Measurements from ENCODE around the gene AKR7A2.
A peak's percentile ranks its signal among the peaks of the same experiment; 100 is the strongest.

The AKR7A2 gene

DNA sequence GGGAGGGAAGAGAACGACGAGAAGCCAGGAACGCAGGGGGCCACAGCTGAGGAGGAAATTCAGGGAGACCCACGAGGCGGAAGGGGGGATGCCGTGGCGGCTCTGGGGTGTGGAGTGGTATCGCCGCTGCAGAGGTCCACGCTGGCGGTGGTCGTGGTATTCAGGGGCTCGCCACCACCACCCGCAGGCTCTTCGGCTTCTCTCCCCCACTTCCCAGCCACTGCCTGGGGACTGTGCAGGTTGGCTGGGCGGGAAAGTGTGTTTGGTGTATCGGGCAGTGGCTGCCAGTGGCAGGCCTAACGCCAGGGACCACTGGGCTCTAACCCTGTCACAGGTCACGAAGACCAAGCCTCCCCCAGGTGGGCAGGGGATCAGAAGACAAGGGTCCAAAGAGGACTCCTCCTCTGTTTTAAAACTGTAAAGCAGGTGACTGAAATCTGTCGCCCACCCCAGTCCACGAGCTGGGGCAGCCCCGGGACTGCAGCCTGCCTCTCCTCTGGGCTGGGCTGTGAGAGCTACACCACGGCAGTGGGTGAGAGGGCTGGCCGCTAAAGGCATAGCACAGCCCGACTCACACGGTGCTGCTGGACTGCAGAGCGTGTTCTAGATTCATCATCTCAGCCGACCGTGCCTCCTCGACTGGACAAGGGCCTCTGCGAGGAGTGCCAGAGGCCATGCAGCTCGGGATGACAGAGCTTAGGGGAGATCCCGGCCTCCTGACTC lies 31.1 kb upstream of the AKR7A2 start:
- DNase-seq: no peak

DNA sequence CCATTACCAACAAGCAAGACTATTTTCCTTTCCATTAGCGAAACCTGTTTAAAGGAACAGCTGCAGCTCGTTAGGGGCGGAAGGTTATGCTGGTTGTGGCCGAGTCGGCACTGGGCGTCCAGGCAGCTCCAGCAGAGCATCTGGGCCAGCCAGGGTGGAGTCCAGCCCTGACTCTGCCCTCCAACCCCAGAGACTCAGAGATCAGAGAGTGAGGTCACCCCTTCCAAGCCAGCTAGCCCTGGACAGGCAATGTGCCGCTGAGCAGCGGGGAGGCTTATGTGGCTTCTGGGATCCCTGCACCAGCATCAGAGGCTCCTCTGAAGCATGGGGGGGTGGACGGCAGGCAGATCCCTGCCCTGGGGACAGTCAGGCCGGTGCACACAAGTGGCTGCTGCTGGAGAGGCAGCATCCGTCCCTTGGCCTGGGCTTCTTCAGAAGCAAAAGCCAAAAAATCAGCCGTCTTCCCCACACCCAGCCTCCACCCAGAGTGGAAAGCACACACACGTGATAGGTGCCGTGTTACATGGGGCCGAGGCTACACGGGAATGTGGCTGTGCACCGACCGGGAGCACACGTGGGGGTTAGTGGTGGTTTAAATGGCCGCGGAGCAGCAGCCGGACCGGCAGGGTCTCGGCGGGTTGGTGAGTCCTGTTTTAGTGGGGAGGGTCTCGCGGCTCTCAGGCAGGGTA lies 30.3 kb upstream of the AKR7A2 start:
- no peak for DNase-seq

DNA sequence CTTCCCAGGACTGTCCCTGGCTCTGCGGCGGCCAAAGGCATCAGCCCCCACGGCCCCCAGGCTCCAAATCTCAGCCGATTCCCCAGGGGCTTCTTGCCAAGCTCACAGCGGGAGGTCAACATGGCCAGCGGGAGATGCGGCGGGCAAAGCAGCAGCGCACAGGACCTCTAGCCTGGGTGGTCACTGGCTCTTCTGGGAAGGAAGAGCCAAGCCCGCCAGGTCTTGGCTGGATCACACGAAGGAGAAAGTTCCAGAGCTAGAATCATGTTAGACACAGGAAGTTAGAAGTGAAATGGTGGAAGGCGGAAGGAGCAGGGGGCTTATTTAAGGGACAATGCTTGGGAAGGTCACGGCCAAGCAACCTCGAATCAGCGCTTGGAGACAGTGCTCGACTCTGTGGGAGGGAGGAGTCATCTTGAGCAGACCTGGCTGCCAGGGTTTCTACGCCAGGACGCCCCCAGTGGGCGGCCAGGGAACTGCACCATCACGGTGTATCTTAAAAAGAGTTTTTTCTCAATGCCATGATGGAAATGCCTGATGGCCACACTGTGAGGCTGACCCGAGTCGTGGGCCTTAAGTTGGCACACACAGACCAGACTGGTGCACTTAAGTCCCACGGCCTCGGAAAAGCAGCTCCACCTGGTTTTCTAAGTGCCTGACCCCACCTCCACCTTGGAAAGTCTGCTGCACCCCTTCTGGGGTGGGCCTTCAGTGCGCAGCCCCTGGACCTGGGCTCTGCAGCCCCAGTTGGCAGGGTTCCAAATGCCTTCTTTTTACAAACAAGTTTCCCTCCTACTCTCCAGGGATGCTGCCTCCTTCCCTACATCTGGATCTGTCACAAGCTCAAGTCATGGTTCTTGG lies 29.5 kb upstream of the AKR7A2 start:
- DNase-seq: peak; percentile 56

DNA sequence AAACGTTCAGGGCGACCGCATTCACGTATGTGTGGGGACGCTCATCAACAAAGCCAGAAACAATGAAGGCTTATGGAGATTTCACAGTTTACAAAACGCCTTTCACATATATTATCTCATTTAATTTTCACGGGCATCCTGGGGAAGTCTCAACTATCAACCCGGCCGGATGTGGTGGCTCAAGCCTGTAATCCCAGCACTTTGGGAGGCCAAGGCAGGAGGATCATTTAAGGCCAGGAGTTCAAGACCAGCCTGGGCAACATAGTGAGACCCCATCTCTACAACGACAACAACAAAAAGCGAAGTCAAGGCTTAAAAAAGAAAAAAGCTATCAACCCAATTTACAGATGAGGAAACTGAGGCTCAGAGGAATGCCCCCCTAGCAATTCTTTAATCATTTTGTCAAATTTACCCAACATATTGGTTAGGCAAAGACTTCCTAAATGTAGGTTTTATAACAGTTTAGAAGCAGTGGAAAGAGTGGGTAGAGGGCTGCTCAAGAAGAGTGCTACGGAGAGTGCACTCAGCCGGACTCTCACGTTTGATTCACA lies 28.5 kb upstream of the AKR7A2 start:
- DNase-seq: no peak

DNA sequence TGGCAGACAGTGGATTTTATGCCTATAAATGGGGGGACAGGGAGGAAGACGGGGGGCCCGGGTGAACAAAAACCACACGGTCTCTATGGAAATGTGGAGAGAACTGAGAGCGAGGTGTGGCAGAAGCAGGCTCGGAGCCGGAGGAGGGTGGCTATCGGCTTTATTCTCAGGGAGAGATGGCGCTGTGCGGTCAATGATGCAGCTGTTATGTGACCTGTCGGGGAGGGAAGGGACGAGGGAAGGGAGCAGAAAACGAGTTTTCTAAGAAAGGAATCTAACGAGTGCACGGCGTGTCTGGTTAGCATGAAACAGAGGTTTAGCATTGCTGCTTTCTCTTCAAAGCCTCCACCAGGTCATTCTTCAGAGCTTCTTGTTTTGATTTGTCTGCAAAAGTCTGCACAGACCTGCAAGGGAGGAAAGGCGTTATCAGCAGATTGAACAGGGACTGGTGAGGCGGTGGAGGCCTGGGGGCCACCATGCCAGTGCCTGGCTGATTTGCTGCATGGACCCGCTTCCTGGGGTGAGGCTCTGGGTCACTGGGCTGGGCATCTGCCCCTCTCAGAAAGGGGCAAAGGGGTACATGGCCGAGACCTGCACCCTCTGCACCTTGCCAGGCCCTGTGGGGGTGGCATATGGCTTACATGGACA lies 27.4 kb upstream of the AKR7A2 start:
- no peak for DNase-seq

DNA sequence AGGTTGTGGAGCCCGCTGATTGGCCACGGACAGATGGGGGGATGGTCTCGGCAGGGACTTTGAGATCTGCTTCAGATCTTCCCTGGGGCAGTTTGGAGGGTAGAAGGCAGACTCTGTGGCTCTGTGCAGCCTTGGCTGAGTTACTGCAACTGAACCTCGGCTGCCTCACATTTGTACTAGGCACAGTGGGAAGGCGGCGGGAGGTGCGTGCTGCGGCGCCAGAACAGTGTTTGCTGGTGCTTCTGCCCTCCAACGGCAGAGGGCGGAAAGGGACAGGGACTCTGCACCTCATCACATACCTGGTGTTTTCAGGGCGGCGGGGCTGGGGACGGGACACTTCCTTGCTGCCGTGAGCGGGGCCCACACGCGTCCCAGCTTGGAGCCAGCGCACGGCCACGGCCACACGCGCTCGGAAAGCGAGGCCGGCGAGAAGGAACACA lies 26.4 kb upstream of the AKR7A2 start:
- DNase-seq: no peak

DNA sequence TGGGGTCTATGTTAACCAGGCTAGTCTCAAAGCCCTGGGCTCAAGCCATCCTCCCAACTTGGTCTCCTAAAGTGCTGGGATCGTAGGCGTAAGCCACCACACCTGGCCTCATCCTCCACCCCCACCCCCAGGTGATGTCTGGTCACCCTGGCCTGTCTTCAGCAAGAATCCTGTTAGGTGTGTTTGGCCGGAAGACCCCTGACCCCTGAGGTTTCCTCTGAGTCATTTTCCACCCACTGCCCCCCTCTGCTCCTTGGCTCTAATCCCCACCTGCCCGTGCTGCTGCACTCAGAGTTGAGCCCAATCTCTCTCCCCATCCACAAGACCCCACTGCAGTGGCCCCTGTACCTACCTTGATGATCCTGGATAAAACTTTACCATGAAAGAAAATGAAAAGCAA lies 25.3 kb upstream of the AKR7A2 start:
- DNase-seq: no peak

DNA sequence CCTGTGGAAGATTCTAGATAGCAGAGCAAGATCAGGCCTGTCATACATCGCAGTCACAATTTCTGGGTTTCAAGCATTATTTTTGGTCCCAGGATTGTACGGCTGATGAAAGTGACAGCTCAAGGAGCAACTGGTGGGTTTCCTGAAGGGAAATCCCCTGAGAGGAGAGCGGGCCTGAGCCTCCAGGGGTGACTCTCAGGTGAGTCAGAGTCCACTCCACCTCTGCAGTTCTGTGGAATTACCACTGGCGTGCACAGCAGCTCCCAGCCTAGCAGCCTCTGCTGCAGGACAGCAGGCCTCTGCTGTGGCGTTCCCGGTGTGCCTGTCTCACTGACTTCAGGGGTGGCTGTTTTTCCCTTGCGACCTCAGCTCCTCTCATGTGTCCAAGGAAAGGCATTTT lies 24.6 kb upstream of the AKR7A2 start:
- DNase-seq: peak; percentile 4

DNA sequence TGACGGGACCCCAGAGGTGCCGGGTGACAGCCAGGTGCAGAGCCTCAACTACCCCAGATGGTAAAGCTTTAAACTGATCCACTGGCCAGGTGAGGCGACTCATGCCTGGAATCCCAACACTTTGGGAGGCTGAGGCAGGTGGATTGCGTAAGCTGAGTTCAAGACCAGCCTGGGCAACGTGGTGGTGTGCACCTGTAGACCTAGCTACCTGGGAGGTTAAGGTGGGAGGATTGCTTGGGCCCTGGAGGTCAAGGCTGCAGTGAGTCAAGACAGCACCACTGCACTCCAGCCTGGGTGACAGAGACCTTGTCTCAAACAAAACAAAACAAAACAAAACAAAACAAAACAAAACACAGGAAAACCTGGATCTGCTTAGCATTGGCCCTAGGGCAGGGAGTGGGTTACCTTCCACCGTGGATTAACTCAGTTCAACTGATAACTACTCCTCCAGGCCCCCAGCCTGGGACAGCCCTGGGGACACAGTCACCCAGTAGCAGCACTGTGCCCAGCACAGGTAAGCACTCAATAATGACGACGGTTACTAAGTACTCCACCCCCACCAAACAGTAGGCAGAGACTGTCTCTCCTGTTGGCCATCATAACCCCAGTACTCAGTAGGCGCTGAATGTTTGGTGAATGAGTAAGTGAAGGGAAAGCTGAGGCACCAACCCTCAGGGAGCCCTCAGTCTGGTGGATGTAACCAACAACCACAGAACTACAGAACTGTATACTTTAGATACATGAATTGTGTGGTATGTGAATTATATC lies 21.8 kb upstream of the AKR7A2 start:
- peak; percentile 6 for DNase-seq

DNA sequence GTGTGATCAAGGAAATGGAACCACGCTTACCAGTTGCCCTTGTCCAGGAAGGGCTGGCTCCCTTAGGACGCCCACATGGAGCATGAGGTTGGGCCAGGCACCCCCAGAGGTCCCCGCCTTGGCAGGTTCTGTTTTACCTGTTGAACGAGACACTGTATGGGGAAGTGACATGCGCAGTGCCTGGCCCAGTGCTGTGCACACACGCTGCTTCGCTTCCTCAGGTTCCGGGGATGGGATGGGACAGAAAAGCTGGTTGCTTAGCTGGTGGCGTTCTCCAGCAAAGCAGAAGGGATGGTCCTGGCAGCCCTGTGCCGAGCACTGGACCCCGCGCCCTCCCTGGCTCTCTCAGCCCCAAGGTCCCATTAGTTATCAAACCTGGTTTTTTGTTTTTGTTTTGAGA lies 20.9 kb upstream of the AKR7A2 start:
- DNase-seq: no peak

DNA sequence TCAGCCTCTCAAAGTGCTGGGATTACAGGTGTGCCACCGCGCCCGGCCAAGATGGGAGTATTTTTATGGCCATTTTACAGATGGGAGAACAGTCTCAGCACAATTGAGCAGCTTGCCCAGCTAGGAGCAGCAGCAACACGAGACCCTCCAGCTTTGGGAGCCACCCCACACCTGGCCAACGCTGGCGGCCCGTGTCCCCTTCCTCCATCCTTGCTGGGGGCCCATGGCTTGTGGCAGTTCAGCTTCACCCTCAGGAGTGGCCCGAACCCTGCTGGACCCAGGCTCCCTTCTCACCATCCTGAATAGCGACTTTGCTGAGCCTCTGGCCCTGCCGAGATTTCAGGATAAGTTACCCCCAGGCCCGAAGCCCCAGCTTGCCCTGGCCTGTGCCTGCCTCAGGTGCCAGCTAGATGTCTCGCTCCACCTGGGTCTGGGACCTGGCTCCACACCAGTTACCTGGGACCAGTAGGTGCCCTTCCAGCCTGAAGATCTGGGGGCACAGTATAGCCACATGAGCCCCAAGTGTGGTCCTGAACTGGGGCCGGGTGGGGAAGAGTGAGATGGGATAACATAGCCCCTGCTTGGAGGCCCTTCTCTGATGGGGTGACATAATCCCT lies 19.4 kb upstream of the AKR7A2 start:
- DNase-seq: no peak

DNA sequence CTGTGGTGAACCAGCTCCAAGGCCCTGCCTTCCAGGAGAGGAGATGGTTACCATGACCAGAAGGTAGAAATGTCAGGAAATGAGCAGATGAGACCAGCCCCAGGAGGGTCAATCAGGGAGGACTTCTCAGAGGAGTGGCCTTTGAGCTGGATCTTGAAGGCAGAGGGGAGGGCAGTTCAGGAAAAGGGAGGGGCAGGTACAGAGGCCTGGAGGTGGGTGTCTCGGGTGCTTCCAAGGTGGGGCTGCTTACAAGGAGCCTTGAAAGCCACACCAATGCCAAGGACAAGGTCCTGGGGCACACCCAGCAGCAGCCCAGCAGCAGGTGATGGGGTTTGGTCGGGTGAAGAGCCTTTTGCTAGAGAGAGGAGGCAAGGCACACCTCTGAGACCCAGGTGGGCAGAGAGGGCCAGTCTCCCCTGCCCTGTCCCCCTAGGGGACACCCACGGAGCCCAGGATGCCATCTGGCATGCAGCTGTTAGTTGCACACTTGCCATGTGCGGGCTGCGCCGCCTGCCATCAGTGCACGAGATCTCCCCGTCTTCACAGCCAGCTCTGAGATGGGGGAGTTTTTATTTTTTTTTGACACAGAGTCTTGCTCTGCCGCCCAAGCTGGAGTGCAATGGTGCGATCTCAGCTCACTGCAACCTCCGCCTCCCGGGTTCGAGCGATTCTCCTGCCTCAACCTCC lies 18.6 kb upstream of the AKR7A2 start:
- no peak for DNase-seq

DNA sequence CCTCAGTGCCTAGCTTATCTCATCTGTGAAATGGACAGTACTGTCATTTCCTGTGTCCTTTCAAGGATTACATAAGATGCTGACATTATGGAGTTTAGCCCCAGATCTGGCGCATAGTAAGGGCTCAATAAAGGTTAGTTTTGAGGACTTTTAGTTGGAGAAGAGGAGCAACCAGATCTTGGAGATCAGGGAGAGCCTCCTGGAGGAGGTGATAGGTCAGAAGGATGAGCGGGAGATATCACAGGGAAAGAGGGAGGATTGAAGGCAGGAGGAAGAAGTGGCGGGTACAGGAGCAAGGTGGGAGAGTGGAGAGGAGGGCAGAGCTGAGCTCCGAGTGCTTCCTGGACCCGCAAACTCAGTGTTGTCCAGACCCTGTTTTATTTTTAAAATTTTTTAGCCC lies 17.7 kb upstream of the AKR7A2 start:
- DNase-seq: no peak

DNA sequence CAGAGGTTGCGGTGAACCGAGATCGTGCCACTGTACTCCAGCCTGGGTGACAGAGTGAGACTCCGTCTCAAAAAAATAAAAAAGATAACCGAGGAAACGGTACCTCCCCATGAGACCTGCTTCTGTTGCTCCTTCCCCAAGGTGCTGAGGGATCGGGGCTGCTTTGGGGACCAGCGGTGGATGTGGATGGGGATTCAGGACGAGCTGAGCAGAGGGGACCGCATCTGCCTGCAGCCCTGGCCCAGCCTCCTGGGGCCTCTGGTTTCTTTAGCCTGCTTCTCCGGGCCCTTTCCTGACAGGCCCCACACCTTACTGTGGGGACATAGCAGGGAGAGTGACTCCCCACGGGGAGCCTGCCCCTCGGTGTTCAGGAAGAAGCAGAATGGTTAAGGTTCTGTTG lies 17.2 kb upstream of the AKR7A2 start:
- no peak for DNase-seq

DNA sequence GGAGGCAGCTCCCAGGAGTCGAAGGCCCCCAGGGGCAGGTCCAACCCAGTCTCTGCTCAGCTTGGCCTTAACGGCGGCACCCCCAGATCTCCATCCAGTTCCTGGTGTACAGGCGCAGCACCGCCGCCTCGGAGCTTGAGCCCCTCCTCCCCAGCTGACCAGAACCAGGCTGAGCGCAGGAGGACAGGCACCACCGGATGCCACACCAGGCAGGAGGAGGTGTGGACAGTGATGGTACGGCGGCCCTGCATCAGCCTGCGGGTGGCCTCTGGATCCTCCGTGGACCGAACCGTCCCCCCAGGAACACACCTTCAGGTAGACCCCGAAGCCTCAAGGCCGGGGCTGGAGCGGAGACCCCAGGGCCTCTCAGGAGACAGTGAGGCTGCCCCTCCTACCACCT lies 16.5 kb upstream of the AKR7A2 start:
- DNase-seq: no peak

DNA sequence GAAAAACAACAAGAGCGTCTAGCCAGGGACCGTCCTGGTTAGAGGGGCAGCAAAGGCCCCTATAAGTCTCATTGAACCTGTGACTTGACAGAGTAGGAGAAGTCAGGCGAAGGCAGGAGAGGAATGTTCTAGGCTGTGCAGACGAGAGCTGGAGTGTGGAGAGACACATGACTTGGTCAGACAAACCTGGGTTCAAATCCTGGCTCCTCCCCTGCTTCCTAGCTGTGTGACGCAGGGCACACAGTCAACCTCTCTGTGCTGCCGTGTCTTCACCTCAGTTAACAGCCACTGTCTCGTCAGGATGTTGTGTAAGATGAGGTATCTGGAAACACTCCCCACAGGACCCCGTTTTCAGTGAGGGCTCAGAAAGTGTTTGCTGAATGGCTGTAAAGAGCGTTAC lies 15.8 kb upstream of the AKR7A2 start:
- no peak for DNase-seq

DNA sequence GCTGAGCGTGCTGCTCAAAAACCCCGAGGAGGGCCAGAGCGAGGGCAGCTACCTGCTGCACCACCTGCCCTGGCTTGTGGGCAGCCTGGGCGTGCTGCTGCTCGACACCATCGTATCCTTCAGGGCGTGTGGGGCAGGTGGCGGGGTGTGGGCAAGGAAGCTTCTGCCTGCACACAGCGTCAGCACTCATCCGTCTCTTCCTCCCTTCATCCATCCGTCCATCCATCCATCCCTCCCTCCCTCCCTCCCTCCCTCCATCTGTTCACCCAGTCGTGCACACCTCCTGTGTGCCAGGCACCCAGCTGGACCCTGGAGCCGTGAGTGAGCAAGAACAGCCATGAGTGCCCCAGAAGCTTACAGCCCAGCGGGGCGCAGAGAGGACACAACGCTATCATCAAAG lies 15.4 kb upstream of the AKR7A2 start:
- no peak for DNase-seq

DNA sequence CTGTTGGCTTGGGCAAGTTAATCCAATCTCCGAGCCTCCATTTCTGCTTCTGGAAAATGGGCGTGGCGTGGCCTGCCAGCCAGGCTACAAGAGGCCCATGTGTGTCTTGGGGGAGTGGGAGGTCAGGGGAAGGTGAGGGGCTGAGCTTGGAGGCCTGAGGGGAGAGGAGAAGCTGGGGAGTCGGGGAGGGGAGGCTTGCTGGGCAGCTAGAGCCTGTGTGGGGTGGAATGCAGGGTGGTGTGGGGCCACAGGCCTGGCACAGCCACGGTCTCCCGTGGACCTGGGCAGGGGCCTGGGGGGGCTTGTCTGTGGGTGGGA lies 14.8 kb upstream of the AKR7A2 start:
- no peak for DNase-seq

DNA sequence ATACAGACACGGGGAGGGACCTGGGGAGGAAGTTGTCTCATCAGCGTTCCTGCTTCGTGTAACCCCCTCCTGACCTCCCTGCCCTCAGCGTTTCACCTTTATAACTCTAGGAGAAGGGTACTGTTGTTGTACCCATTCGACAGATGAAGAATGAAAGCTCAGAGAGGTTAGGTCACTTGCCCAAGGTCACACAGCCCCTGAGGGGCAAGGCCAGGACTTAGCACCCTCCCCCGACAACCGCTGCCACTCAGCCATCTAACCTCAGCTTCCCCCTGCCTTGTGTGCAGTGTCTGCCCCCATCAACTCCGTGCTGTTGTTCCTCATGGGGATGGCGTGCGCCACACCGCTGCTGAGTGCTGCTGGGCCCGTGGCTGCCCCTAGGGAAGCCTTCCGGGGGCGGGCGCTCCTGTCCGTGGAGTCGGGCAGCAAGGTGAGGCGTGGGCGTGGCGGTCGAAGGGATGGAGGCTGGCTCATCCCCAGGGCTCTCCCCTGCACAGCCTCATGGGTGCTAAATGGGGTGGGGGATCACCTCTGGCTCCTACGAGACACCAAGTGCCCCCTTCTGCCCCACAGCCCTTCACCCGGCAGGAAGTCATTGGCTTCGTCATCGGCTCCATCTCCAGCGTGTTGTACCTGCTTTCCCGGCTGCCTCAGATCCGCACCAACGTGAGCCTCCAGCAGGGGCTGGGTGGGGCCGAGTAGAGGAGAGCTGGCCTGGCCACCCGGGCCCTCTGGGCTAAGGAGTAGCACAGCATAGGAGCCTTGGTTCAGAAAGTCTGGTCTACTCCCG lies 14.2 kb upstream of the AKR7A2 start:
- DNase-seq: no peak

DNA sequence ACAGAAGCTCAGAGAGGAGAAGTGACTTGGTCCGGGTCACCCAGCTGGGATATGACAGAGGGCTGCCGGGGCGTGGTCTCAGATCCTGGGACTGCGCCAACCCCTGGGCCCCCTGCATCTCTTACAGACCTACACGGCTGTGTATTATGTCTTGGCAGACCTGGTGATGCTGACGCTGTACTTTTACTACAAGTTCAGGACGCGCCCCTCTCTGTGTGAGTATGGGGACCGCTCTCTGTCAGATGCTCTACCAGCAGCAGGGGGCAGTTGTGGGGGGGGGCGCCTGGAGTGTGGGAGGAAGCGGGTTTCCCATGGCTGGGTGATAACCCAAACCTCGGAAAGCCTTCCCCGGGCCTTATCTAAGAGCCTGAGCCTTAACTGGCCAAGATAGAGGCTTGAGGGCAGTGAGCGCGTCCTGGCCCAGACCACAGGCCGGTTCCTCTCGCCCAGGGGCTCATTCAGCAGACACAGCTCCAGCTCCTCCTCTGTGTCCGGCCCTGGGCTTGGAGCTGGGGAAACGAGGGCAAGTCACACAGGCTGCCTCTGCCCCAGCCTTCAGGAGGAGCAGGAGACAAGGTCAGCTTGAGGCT lies 13.5 kb upstream of the AKR7A2 start:
- DNase-seq: no peak

Measured in HCEC 1CT (cell line).